GM21447 (cell line): Measurements from ENCODE around the gene CRYBB1.
A peak's percentile ranks its signal among the peaks of the same experiment; 100 is the strongest.

Source experiments
- ATAC-seq: cut with Tn5 transposase; IDR thresholded peaks from one replicate; pipeline ENCODE4 v1.9.1; 2021; ENCODE audit not compliant: unreplicated experiment

The CRYBB1 gene

DNA sequence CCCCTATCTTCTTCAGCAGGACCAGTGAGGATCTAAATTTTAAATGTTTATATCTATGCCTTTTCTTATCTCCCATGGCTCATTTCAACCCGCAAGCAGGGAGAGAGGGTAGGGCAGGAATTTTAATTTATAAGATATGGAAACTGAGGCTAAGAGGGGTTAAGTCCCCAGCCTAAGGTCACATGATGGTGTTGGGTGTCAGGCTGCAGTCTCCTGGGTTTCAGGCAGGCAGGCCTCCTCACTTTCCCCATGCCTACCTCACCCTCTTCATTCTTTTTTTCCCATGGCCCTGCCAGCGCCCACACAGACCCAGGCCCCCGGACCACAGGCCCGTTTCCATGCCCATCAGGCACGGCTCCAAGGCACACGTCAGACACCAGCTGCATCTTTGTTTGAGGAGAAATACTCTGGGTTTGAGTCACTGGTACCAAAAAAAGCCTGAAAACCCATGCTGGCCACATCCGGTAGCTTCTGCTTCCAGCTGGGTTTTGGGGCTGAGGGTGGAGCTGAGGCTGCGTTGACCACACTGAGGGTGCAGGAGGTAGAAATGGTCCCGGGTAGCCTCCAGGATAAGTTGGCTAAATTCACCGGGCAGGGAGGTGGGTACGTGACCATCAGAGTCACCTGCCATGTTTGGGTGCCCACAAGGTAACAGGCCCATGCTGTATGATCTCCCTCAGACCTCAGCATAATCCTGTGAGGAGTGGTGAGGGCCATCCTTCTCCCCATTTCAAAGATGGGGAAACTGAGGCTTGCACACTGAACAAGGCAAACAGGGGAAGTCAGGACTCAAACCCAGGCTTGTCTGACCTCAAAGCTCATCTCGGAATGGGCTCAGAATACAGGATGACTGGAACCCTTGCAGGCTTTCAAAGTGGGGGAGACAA is 7.5 kb downstream of the CRYBB1 start:
- no peak for ATAC-seq

DNA sequence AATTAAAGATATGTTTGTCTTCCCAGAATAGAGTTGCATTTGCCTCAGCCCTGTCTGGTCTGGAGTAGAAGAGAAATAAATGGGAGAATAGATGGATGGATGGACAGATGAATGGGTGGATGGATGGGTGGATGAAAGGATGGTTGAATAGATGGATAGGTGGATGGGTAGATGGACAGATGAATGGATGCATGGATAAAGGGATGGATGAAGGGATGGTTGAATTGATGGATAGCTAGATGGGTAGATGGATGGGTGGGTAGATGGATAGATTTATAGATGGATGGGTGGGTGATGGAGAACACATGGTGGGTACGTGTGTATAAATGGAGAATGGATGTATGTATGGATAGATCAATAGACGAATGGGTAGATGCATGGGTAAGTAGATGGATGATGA is 8.5 kb downstream of the CRYBB1 start:
- no peak for ATAC-seq

DNA sequence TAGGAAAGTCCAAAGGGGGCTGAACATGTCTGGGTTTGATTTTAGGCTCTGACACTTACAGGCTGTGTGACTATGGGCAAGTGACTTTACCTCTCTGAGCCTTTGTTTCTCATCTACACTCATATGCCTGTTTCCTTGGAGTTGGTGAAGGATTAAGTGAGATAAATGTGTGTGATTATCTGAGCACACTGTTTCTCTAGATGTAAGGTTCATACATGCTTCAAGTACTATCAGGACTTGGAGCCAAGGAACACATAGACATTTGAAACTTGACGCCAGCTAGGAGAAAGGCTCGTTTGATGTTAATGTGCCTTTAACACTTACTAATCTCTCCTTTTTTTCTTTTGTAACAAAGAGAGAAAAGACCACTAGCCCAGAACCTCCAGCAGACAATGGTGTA is 9.7 kb downstream of the CRYBB1 start:
- ATAC-seq: no peak

DNA sequence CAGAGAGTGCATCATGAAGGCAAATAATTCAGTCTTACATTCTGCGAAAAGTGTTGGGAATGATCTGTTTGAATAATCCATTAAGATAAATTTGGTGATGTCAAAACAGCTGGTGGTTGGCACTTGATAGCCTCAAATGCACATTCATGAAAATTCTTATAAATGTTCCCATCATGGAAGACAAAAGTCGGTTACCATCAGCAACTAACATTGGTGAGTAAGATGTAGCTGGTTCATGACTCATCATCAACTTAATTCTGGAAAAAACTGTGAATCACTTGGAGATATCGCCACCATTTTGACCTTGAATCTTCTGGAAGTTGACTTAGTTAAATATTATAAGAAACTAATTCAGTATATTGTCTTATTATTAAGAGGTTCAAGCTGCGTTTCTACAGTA is 11.2 kb downstream of the CRYBB1 start:
- no peak for ATAC-seq

DNA sequence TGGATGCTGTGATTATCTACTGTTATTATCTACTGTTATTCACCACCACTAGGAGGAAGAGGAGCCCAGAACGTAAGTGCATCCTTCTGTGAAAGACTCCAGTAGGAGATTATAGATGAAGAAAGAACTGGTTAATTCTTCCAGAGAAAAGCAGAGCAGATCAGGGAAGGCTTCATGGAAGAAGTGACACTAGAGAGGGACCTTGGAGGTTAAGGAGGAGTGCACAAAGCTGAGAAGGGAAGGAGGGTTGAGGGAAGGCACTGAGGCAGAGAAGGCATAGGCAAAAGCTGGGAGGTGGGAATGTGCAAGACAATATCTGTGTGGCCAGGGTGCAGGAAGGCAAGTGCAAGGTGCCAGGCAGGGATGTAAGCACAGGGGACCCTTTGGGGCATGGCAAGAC is 13.5 kb downstream of the CRYBB1 start:
- no peak for ATAC-seq

DNA sequence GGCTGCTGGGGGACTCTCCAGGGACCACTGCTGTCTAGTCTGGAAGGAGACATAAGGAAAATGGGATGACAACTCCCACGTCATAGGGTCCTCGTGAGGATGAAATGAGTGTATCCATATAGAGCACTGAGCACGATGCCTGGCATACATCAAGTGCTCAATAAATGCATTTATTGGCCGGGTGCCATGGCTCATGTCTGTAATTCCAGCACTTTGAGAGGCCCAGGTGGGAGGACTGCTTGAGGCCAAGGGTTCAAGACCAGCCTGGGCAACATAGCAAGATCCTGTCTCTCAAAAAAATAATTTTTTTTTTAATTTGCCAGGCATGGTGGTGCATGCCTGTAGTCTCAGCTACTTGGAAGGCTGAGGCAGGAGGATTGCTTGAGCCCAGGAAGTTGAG is 15.7 kb downstream of the CRYBB1 start:
- no peak for ATAC-seq

DNA sequence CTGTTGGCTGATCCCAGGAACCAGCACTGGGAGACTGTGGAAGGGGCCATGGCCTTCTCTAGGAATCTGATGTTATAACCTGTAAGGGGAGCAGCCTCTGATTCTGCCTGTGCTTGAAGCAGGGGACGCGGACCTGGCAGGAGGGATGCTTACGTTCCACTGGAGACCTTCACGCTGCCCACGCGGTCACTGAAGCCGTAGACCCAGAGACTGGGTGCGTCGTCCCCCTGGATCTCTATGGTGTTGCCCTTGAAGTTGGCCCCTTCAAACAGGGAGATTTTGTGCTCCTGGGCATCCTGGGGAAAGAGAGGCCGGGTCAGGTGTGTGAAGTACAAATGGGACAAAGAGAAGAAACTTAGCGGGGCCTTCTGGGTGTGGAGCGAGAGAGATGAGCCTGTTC is 16.1 kb downstream of the CRYBB1 start:
- ATAC-seq: no peak

DNA sequence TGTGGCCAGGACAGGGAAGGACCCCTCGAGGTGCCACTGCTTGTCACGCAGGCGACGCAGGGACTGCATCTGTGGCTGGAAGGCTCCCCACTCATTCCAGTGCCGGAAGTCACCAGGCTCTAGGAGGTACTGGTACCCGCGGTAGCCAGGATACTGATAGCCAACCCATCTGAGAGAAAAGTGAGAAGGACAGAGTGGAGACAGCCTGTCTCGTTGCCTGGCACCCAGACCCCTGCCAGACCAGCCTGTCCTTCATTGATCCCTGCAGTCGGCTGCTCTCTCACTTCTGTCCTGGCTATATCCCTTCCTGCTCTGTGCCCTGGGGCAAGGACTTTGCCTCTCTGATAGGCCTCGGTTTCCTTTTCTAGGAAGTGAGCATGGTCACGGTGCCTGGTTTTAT is 18.3 kb downstream of the CRYBB1 start:
- ATAC-seq: no peak

DNA sequence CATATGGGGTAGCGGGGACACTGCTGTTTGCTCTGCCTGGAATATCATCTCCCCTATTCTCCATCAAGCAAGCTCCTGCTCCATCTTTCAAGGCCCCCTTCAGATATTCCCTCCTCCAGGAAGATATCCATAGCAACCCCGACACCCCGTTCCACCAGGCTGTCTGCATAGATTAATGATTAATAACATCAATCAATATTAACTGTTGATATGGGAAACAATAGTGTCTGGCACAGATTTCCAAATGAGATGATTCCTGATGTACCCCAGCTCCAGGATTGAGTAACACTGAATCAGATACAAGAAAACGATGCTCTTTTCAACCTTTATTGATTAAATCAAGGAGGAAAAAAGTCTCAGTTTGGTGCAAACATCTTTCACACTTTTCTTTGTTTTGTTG is 20.3 kb downstream of the CRYBB1 start:
- no peak for ATAC-seq

DNA sequence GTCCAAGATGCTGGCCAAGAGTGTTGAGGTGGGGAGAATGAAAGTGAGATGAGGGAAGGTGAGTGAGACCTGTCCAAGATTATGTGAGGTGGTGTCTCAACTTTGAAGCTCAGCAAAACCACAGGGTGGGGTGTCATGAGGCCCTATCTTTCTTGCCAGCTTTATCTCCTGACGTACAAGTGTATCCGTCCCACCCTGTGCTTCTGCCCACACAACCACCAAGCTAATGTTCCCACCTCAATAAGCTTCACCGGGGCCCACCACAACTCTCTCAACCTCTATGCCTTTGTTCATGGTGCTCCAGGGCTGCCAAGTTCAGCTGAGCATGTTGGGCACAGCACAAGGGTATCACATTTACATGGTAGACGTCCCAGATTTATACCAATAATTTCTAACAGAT is 20.8 kb downstream of the CRYBB1 start:
- ATAC-seq: no peak

DNA sequence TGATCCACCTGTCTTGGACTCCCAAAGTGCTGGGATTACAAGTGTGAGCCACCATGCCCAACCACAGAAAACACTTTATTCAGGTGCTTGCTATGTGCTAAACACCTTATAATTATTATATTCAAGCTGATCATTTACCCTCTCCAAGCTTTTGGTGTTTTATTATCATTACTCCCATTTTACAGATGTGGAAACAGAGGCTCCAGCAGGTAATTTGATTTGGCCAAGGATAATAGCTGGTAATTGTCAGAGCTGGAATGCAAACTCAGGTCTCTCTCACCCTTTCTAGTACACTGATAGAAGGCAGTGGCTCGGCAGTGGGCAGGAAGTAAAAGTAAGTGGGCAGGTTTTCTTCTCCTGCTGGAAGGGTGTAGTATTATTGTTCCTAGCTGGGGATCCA is 24.1 kb downstream of the CRYBB1 start:
- ATAC-seq: no peak

DNA sequence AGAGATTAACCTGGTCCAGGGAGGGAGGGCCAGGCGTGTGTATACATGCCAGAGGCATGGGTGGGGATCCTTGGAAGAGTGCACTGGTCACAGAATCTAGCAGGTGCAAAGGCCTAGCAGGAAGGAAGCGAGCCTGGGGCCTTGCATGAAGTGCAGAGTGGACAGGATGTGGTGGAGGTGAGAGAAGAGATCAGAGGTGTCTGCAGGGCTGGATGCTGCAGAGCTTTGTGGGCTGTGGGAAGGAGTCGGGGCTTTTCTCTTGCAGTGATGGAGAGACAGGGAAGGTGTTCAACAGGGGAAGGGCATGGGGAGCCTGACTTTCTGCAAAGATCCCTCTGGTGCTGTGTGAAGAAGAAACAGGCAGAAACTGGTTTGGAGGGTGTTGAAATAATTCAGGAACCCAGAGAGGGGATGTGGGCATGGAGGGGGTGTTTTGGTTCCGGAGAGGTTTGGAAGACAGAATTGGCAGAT is 25.4 kb downstream of the CRYBB1 start:
- peak; percentile 76 for ATAC-seq

DNA sequence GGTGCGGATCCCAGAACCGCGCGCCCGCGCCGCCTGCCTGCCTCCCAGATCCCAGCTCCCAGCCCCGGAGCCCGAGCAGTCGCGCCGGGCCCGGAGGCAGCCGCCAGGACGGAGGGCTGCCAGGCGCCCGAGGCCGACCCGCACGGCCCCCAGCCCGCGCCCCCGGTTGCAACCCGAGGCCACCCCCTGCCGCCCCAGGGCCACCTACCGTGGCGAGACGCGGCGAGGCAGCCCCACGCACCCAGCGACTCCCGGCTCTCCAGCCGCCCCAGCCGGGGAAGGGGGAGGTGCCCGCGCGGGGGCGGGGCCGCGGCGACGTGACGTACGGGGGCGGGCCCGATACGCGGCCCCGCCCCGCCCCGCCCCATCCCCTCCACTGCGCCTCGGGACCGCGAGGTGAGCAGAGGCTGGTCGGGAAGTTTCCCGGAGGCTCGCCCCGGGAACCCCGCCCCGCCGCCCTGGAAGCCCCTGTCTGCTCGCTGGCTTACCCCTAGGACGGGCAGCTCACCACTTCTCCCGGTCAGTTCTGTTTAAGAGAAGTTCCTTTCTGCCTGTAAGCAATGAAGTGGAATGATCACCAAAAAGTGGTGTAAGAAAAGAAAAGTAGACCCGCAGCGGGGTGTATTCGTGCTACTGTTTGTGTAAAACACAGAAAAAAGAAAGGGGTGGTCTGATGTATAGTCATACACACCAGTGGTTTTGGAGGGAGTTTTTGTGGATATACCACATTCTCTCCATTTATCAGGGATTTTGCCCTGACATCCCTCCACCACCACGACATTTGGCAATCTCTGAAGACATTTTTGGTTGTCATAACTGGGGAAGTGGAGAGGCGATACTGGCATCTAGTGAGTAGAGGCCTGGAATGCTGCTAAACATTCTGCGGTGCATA is 27.7 kb downstream of the CRYBB1 start, which contains the start of gene TPST2:
TPST2 (minus strand) TSS at position 288 of the 892 bp plus-strand sequence. CDS start 48,502 bp downstream, outside the sequence.
- peak; percentile 49 for ATAC-seq

DNA sequence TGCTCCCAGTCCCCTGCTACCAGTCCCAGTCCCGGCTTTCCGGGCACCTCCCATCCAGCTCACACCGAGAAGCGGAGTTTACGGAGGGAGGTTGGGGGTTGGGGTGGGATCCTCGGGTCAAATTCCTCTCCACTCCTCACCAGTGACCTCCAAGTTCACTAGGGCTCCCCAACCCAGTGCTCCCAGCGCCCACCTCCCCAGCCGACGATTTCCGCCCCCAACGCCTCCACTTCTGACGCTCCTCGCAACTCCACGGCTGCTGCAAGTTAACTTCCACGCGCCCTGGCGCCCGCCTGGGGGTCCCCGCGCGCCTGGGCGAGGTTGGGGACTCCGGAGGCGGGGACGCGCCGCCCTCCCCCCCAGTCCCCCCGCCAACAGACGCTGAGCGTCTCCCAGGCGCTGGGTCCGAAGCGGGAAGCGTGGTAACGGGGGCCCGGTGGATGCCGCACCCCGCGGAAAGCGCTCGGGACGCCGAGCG is 28.4 kb downstream of the CRYBB1 start:
- ATAC-seq: no peak

DNA sequence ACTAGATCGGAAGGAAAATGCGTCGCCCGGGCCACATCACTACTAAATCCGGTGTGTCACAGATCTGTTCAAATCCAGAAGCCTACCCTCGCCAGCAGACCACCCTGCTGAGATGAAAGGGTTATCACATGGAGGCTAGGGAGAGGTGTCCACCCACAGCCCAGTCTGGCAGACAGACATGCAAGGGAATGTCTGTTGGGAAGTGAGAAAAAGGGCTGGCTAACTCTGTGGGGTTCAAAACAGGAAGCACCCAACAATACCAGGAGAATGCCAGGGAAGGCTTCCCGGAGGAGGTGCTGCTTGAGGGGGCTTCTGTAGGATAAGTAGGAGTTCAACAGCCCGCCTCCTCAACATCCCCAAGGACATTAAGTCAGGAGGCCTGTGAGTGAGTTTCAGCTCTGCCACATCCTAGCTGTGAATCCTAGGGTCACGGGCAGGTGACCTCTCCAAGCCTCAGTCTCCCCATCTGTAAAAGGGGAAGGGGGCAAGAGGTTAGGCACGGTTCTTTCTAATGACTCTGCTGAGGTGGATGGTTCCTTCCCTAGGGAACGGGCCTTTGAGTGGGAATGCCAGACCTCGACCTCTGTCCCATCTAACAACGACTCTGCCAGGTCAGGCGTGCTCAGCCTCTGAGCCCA is 29.0 kb downstream of the CRYBB1 start:
- no peak for ATAC-seq

DNA sequence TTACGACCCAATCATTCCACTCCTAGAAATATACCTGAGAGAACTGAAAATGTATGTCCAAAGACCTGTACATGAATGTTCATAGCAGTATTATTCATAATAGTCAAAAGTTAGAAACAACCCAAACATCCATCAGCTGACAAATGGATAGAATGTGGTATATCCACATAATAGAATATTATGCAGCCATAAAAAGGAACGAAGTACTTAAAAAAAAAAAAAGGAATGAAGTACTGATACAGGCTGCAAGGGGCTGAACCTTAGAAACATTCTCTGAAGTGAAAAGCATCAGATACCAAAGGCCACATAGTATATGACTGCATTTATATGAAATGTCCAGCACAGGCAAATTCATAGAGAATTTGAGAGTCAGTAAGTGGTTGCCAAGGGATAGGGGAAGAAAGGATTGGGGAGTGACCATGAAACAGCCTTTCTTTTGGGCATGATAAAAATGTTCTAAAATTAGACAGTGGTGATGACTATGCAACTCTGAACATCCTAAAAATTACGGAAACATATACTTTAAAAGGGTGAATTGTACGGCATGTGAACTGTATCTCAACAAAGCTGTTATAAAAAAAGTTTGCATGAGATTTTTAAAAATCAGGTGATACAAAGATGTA is 29.7 kb downstream of the CRYBB1 start:
- ATAC-seq: no peak

DNA sequence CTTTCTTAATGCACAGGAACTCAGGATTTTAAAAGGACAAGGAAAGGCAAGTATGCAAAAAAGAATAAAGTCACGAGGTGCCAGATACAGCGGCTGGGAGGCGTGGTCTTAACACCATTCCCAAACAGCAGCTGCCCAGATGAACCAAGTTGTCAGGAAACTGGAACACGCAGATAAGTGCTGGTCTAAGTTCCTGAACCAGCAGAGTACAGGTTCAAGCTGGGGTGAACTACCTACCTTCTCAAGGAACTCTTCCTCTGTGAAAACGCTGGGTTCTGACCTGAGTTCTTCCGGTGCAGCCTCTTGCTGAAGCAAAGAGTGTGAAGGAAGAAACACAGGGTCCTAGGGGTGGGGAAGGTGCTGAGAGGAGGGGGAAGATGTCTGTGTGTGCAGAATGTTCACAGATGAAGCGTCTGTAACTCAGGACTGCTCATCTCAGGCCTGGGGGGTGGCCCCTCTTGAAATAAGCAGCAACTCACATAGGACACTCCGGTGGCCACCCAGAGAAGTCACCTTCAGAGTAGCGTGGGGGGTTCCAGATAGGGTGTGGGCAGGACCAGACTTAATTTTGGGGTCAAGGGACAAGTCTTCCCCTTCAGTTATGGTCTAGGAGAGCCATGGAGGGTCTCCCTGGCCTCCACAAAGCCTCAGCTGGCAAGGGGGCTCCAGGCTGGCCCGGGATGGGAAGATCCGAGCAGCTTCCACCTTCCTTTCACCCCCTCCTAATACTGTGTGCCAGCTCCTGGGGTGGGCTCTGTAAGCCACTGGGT is 31.1 kb downstream of the CRYBB1 start:
- ATAC-seq: no peak

DNA sequence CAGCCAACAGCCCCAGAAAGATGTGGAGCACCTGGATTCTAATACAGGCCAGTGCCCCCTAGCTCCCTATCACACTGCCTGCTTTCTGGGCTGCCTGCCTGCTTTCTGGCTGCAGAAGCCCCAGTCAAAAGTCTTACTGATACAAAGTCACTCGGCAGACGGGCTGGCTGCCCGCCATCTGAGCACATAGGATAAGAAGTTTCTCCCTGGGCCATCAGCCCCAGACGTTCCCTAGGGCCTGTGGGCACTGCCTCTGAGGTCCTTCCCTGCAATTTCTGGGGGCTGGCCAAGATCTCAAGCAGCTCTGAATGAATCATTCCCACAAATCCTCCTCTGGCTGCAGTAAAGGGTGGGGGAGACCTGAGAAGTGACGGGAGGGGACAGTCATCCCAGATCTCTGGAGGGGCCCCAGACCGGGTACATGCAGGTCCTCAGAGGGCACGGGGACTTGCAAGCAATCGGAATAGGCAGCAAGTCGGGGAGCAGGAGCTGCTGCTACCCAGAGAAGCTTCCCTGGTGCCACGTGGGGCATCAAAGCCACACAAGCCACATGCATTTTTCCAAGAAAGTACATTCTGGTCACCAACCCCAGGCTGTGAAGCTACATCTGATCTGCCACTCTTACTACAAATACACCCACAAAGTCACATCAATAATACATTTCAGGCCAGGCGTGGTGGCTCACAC is 32.6 kb downstream of the CRYBB1 start:
- no peak for ATAC-seq

DNA sequence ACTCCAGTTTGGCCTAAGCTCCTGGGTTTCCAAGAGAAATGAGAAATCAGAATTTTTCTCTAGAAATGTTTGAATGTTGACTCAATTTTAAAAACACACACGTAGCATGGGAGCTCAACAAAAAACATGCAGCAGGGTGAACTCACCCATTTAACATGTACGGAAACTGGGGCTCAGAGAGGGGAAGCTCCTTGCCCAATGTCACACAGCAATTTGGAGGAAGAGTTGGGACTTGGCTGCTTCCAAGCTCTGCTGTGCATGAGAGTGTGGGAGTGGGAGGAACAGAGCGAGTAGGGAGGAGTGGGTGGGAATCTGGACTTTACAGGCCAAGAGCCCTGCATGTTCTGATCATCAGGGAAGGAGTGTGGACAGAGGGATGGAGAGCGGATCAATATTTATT is 33.8 kb downstream of the CRYBB1 start:
- ATAC-seq: no peak
